HCT116 (cell line): ENCODE results near the gene TRPV5. TPM values are rescaled to one million over a fixed set of nuclear protein-coding genes. Genes with fewer than 3 reads are reported as not detected.

ENCODE experiments used
- ATAC-seq: fragments of 200-7000 bp; cut with Tn5 transposase; 2 replicates; pipeline ENCODE4 v1.9.1; 2020; ENCODE audit warnings: mild to moderate bottlenecking, moderate library complexity
- BruUV-seq: library from RNA; stranded (reverse); fragments of 400-500 nt; replicated peaks from 2 replicates; lab custom pipeline; 2021; lab: Mats Ljungman, UMichigan
- CTCF ChIA-PET: fragments of 300-600 bp; sonication (Branson Sonifier 250); formaldehyde crosslinking; loops from one replicate; lab custom pipeline; 2021; ENCODE audit warnings: antibody characterized with exemption; lab: Charles Lee
- POLR2A ChIA-PET: fragments of 300-600, 350-600 bp; sonication (Branson Sonifier 250); formaldehyde crosslinking; loops from one replicate; lab custom pipeline; 2021; ENCODE audit warnings: antibody characterized with exemption; lab: Charles Lee
- RAD21 ChIA-PET, 2 experiments: fragments of 300-600 bp; sonication (Branson Sonifier 250); formaldehyde crosslinking; loops; one replicate each; lab custom pipeline; 2023; ENCODE audit warnings: low total read pairs in 2 of 2; ENCODE audit not compliant: uncharacterized antibody in 2 of 2, unreplicated experiment in 2 of 2, low non-redundant PET in 1 of 2; lab: Charles Lee
- DNase-seq: peaks from one replicate; pipeline ENCODE4 v3.0.0-alpha.2; 2010; ENCODE audit warnings: low read depth, low spot score
- H2AFZ ChIP-seq: fragments of 200-600 bp; shearing (Covaris generic), sonication (generic); 2 replicates; pipeline ENCODE4 v1.6.1; 2017; ENCODE audit warnings: low read depth, mixed run types, mixed read lengths, antibody characterized with exemption, low read length; ENCODE audit not compliant: poor library complexity, severe bottlenecking
- H3K27ac ChIP-seq: 2 replicates; pipeline ENCODE4 v1.5.1; 2012; ENCODE audit warnings: low read depth, low read length
- H3K27me3 ChIP-seq: fragments of 200-600 bp; sonication (generic); 2 replicates; pipeline ENCODE4 v1.6.1; 2016; ENCODE audit warnings: mixed run types, low read length, mixed read lengths; ENCODE audit not compliant: insufficient read depth
- H3K36me3 ChIP-seq, 2 experiments: fragments of 200-500 bp in 1 of 2; fragments of 200-600 bp in 1 of 2; sonication (Bioruptor generic) in 1 of 2; sonication (generic) in 1 of 2; 2 replicates each; pipeline versions ENCODE4 v1.5.1 to v1.6.1; 2014 to 2016; ENCODE audit warnings: low read length in 2 of 2, inconsistent platforms in 1 of 2, mixed read lengths in 1 of 2, mixed run types in 1 of 2; ENCODE audit not compliant: insufficient read depth in 2 of 2, control insufficient read depth in 1 of 2
- H3K4me1 ChIP-seq, 2 experiments: fragments of 200-600 bp in 1 of 2; sonication (generic) in 1 of 2; 2 replicates each; pipeline versions ENCODE4 v1.5.1 to v1.6.1; 2012 to 2017; ENCODE audit warnings: low read length in 2 of 2, inconsistent platforms in 1 of 2, mild to moderate bottlenecking in 1 of 2, mixed read lengths in 1 of 2, mixed run types in 1 of 2, moderate library complexity in 1 of 2; ENCODE audit not compliant: insufficient read depth in 2 of 2, control insufficient read depth in 1 of 2
- H3K4me2 ChIP-seq: fragments of 200-600 bp; sonication (generic); 2 replicates; pipeline ENCODE4 v1.6.1; 2017; ENCODE audit warnings: mixed run types, low read length, mixed read lengths
- H3K4me3 ChIP-seq, 2 experiments: fragments of 200-600 bp in 1 of 2; sonication (generic) in 1 of 2; replicated peaks in 1 of 2; 2 replicates each; pipeline ENCODE4 v1.5.1; 2011 to 2016; ENCODE audit warnings: low read length in 2 of 2, control low read depth in 1 of 2, low read depth in 1 of 2, mild to moderate bottlenecking in 1 of 2, mixed read lengths in 1 of 2, mixed run types in 1 of 2
- H3K79me2 ChIP-seq: fragments of 200-600 bp; sonication (generic); 2 replicates; pipeline ENCODE4 v1.6.1; 2017; ENCODE audit warnings: mild to moderate bottlenecking, mixed run types, low read length, moderate library complexity, mixed read lengths; ENCODE audit not compliant: insufficient read depth
- H3K9ac ChIP-seq: fragments of 200-600 bp; sonication (generic); 2 replicates; pipeline ENCODE4 v1.6.1; 2016; ENCODE audit warnings: low read length, mixed read lengths
- H3K9me2 ChIP-seq: fragments of 200-600 bp; sonication (generic), shearing (Covaris generic); 2 replicates; pipeline ENCODE4 v1.6.1; 2017; ENCODE audit warnings: mixed run types, mild to moderate bottlenecking, moderate library complexity; ENCODE audit not compliant: insufficient read depth
- H3K9me3 ChIP-seq, 2 experiments: fragments of 200-500 bp in 1 of 2; fragments of 200-600 bp in 1 of 2; sonication (Bioruptor generic) in 1 of 2; sonication (generic) in 1 of 2; 2 replicates each; pipeline ENCODE4 v1.6.1; 2014 to 2017; ENCODE audit warnings: low read length in 2 of 2, mixed read lengths in 2 of 2, inconsistent platforms in 1 of 2, low read depth in 1 of 2, mild to moderate bottlenecking in 1 of 2, mixed run types in 1 of 2, moderate library complexity in 1 of 2; ENCODE audit not compliant: control insufficient read depth in 1 of 2, insufficient read depth in 1 of 2
- H4K20me1 ChIP-seq: fragments of 200-600 bp; sonication (generic), shearing (Covaris generic); 2 replicates; pipeline ENCODE4 v1.6.1; 2017; ENCODE audit warnings: mixed run types, mild to moderate bottlenecking, moderate library complexity; ENCODE audit not compliant: insufficient read depth
- ATF3 ChIP-seq: IDR thresholded peaks from 2 replicates; pipeline ENCODE4 v1.6.1; 2012
- CEBPB ChIP-seq: IDR thresholded peaks from 2 replicates; pipeline ENCODE4 v1.6.1; 2012; ENCODE audit warnings: low read depth
- EZH2phosphoT487 ChIP-seq: fragments of 200-600 bp; IDR thresholded peaks from 2 replicates; pipeline ENCODE4 v1.6.1; 2018; ENCODE audit warnings: antibody characterized with exemption, borderline replicate concordance
- MAX ChIP-seq: IDR thresholded peaks from 2 replicates; pipeline ENCODE4 v1.6.1; 2012
- RAD21 ChIP-seq: IDR thresholded peaks from 2 replicates; pipeline ENCODE4 v1.6.1; 2012; ENCODE audit warnings: low read depth, mild to moderate bottlenecking
- SRF ChIP-seq: IDR thresholded peaks from 2 replicates; pipeline ENCODE4 v1.6.1; 2012; ENCODE audit warnings: low read depth
- TCF7L2 ChIP-seq: IDR thresholded peaks from 2 replicates; pipeline ENCODE4 v1.7.0; 2011; ENCODE audit warnings: borderline replicate concordance, inconsistent platforms; ENCODE audit not compliant: insufficient read depth, insufficient read length; ENCODE audit errors: extremely low read depth
- intact Hi-C: fragments of 100-400 bp; cut with micrococcal nuclease; formaldehyde crosslinking; loops from 2 replicates; pipeline ENCODE4 v1.10.0; 2022
- total RNA-seq: library from RNA; stranded (reverse); gene quantifications from one replicate; pipeline ENCODE4 v1.2.1, GENCODE V29; 2021; ENCODE audit not compliant: unreplicated experiment

Gene TRPV5
- total RNA-seq, 1 experiment from 2014 or later = not detected

- ChIA-PET POLR2A (interaction anchor here (0.7 kb wide), 1 partner anchor 112 kb away, joined by 3 read pairs; no protein-coding TSS in a partner anchor), CTCF (no interaction called here), RAD21 (no interaction called here)
- no peak overlapping the region for H3K4me3 ChIP-seq
- H4K20me1 ChIP-seq = no peaks in the 10 kb centered on the region
- no peaks in the 10 kb centered on the region for H3K4me1 ChIP-seq
- no peak overlapping the region for H3K27ac ChIP-seq
- intact Hi-C loops = no loop called here
- H3K27me3 ChIP-seq = peaks cover 33% of the 10 kb centered on the region
- no peaks in the 10 kb centered on the region for H3K9me2 ChIP-seq
- DNase-seq = no peak
- H3K9me3 ChIP-seq = no peaks in the 10 kb centered on the region
- ATAC-seq = no peak
- no peaks in the 10 kb centered on the region for H3K79me2 ChIP-seq
- H3K9ac ChIP-seq = no peak overlapping the region
- no peak overlapping the region for H3K4me2 ChIP-seq
- TF ChIP-seq MAX (no peak), TCF7L2 (no peak), ATF3 (no peak), RAD21 (no peak), CEBPB (no peak)
- TF ChIP-seq, all 23 proteins: peak for 0
- Histone ChIP-seq H3K36me3 (no peaks in the 10 kb centered on the region), H2AFZ (no peak overlapping the region)
- BruUV-seq = no TSS peak
Measured at GRCh38 chr7:142897691-142898090, 35.9 kb downstream of the TRPV5 start.

- BruUV-seq = no TSS peak
- intact Hi-C loops = no loop called here
- ChIA-PET CTCF (no interaction called here), POLR2A (no interaction called here), RAD21 (no interaction called here)
- no peak overlapping the region for H3K4me3 ChIP-seq
- H3K9me3 ChIP-seq = no peaks in the 10 kb centered on the region
- TF ChIP-seq SRF (no peak), EZH2phosphoT487 (no peak)
- no peak overlapping the region for H3K9ac ChIP-seq
- no peak overlapping the region for H3K27ac ChIP-seq
- H2AFZ ChIP-seq = no peak overlapping the region
- ATAC-seq (no peak), DNase-seq (no peak)
- H3K9me2 ChIP-seq = no peaks in the 10 kb centered on the region
- H3K79me2 ChIP-seq = no peaks in the 10 kb centered on the region
- no peaks in the 10 kb centered on the region for H4K20me1 ChIP-seq
- H3K27me3 ChIP-seq = peaks cover 35% of the 10 kb centered on the region
- H3K36me3 ChIP-seq = no peaks in the 10 kb centered on the region
- no peaks in the 10 kb centered on the region for H3K4me1 ChIP-seq
- no peak overlapping the region for H3K4me2 ChIP-seq
Measured at GRCh38 chr7:142896741-142897379, 36.7 kb downstream of the TRPV5 start.
